BLaER1 treated with 17β-estradiol and CSF1 and Interleukin-3, amounts not matched to agents 10 nM and 100 nM (cell line): ENCODE measurements around the gene YWHAH.
"Not testable (repeated sequence)": the region's sequence is repeated elsewhere in the genome, so short reads cannot be mapped to it uniquely, and the experiment has no call there.

Experiments
- H3K27ac ChIP-seq, 11 experiments: shearing (Covaris generic); formaldehyde crosslinking; 2 replicates each; pipeline ENCODE4 v1.8.1; 2022
- H3K27me3 ChIP-seq, 11 experiments: shearing (Covaris generic); formaldehyde crosslinking; 2 replicates each; pipeline ENCODE4 v1.8.1; 2022
- H3K36me3 ChIP-seq, 11 experiments: shearing (Covaris generic); formaldehyde crosslinking; 2 replicates each; pipeline ENCODE4 v1.8.1; 2022
- H3K4me1 ChIP-seq, 10 experiments: shearing (Covaris generic); formaldehyde crosslinking; 2 replicates each; pipeline ENCODE4 v1.8.1; 2022
- H3K4me2 ChIP-seq, 11 experiments: shearing (Covaris generic); formaldehyde crosslinking; 2 replicates each; pipeline ENCODE4 v1.8.1; 2022
- H3K4me3 ChIP-seq, 10 experiments: shearing (Covaris generic); formaldehyde crosslinking; 2 replicates each; pipeline ENCODE4 v1.8.1; 2022
- H3K9ac ChIP-seq, 11 experiments: shearing (Covaris generic); formaldehyde crosslinking; 2 replicates each; pipeline ENCODE4 v1.8.1; 2022
- H3K9me3 ChIP-seq, 11 experiments: shearing (Covaris generic); formaldehyde crosslinking; replicated peaks in 1 of 11; 2 replicates each; pipeline ENCODE4 v1.8.1; 2022
- H4K20me1 ChIP-seq, 11 experiments: shearing (Covaris generic); formaldehyde crosslinking; 2 replicates each; pipeline ENCODE4 v1.8.1; 2022
- Cebpa-rat ChIP-seq, 11 experiments: shearing (Covaris generic); IDR thresholded peaks; 2 replicates each; pipeline ENCODE4 v1.8.1; 2022

The YWHAH gene

GRCh38 chr22:31977141-31977841, 33.0 kb downstream of the YWHAH start:
- H3K4me2 ChIP-seq = peak overlapping the region in 8 of 11 experiments; percentile 40 to 74 (median 55); a peak in 16 of 22 replicates
- no peaks in the 10 kb centered on the region for H3K9me3 ChIP-seq
- no peaks in the 10 kb centered on the region for H3K27me3 ChIP-seq
- peak overlapping the region in 2 of 11 experiments; percentile 6 to 12; a peak in 1 of 22 replicates for H3K27ac ChIP-seq
- no peak overlapping the region for H3K4me3 ChIP-seq
- TF ChIP-seq Cebpa-rat (IDR thresholded peaks at IDR 0.05) = no peak
- H3K36me3 ChIP-seq = no peaks in the 10 kb centered on the region
- H4K20me1 ChIP-seq = no peaks in the 10 kb centered on the region; a peak in 1 of 22 replicates
- H3K9ac ChIP-seq = no peak overlapping the region
- H3K4me1 ChIP-seq = peaks cover 0 to 21% (median 18%) of the 10 kb centered on the region in 10 experiments; a peak in 15 of 20 replicates

GRCh38 chr22:31977939-31978338, 33.6 kb downstream of the YWHAH start:
- no peak for TF ChIP-seq Cebpa-rat (IDR thresholded peaks at IDR 0.05)
- Histone ChIP-seq H3K9ac (no peak overlapping the region), H3K27me3 (no peaks in the 10 kb centered on the region), H3K27ac (peak overlapping the region in 1 of 11 experiments; percentile 6; a peak in 1 of 22 replicates), H3K4me1 (peaks cover 0 to 24% (median 20%) of the 10 kb centered on the region in 10 experiments; a peak in 15 of 20 replicates), H3K36me3 (no peaks in the 10 kb centered on the region), H3K9me3 (no peaks in the 10 kb centered on the region), H4K20me1 (no peaks in the 10 kb centered on the region), H3K4me3 (no peak overlapping the region), H3K4me2 (peak overlapping the region in 8 of 11 experiments; percentile 40 to 74 (median 55); a peak in 16 of 22 replicates)

GRCh38 chr22:31980628-31981027, 36.3 kb downstream of the YWHAH start:
- Histone ChIP-seq H3K4me3 (no peak overlapping the region), H3K27ac (no peak overlapping the region), H3K9ac (no peak overlapping the region), H3K4me2 (no peak overlapping the region), H4K20me1 (no peaks in the 10 kb centered on the region), H3K27me3 (no peaks in the 10 kb centered on the region), H3K36me3 (no peaks in the 10 kb centered on the region), H3K9me3 (no peaks in the 10 kb centered on the region), H3K4me1 (peaks cover 9 to 51% (median 44%) of the 10 kb centered on the region in 10 experiments; a peak in 18 of 20 replicates)
- TF ChIP-seq Cebpa-rat (IDR thresholded peaks at IDR 0.05) = no peak

GRCh38 chr22:31981976-31982375, 37.6 kb downstream of the YWHAH start:
- not testable (repeated sequence) for H3K9me3 ChIP-seq, H3K4me3 ChIP-seq, H3K9ac ChIP-seq, H3K4me2 ChIP-seq, H3K27ac ChIP-seq, H3K27me3 ChIP-seq, H4K20me1 ChIP-seq, H3K36me3 ChIP-seq
- peaks cover 9 to 50% (median 42%) of the 10 kb centered on the region in 10 experiments; a peak in 18 of 20 replicates for H3K4me1 ChIP-seq

GRCh38 chr22:31983911-31984656, 39.7 kb downstream of the YWHAH start:
- Histone ChIP-seq H3K4me3 (no peak overlapping the region; a peak in 1 of 20 replicates), H3K9ac (peak overlapping the region in 3 of 11 experiments; percentile 6 to 56 (median 34); a peak in 3 of 22 replicates), H3K4me1 (peaks cover 9 to 31% (median 26%) of the 10 kb centered on the region in 10 experiments; a peak in 18 of 20 replicates), H3K27me3 (no peaks in the 10 kb centered on the region), H3K9me3 (no peaks in the 10 kb centered on the region), H4K20me1 (no peaks in the 10 kb centered on the region), H3K4me2 (peak overlapping the region in 10 of 11 experiments; percentile 11 to 83 (median 76); a peak in 18 of 22 replicates), H3K27ac (peak overlapping the region in 5 of 11 experiments; percentile 9 to 69 (median 30); a peak in 6 of 22 replicates), H3K36me3 (no peaks in the 10 kb centered on the region)
- TF ChIP-seq Cebpa-rat (IDR thresholded peaks at IDR 0.05) = no peak

GRCh38 chr22:31987218-31987617, 42.9 kb downstream of the YWHAH start:
- Histone ChIP-seq H3K27me3 (no peaks in the 10 kb centered on the region), H3K4me3 (no peak overlapping the region)
- TF ChIP-seq Cebpa-rat (IDR thresholded peaks at IDR 0.05) = no peak

GRCh38 chr22:31991102-31991839, 46.9 kb downstream of the YWHAH start:
- no peaks in the 10 kb centered on the region for H3K4me1 ChIP-seq

More at GRCh38 chr22:31987218-31987617, 42.9 kb downstream of the YWHAH start:
- peaks cover 9 to 31% (median 26%) of the 10 kb centered on the region in 10 experiments; a peak in 18 of 20 replicates for H3K4me1 ChIP-seq
- no peaks in the 10 kb centered on the region for H4K20me1 ChIP-seq
- no peaks in the 10 kb centered on the region for H3K9me3 ChIP-seq
- H3K4me2 ChIP-seq = no peak overlapping the region
- no peak overlapping the region for H3K27ac ChIP-seq
- no peak overlapping the region for H3K9ac ChIP-seq
- H3K36me3 ChIP-seq = no peaks in the 10 kb centered on the region

GRCh38 chr22:31995046-31995445, 50.7 kb downstream of the YWHAH start:
- no peaks in the 10 kb centered on the region for H4K20me1 ChIP-seq
- H3K4me1 ChIP-seq = no peaks in the 10 kb centered on the region
- H3K4me3 ChIP-seq = no peak overlapping the region
- H3K27ac ChIP-seq = no peak overlapping the region
- H3K27me3 ChIP-seq = no peaks in the 10 kb centered on the region
- no peak overlapping the region for H3K9ac ChIP-seq
- H3K9me3 ChIP-seq = no peaks in the 10 kb centered on the region
- TF ChIP-seq Cebpa-rat (IDR thresholded peaks at IDR 0.05) = no peak
- no peaks in the 10 kb centered on the region for H3K36me3 ChIP-seq
- no peak overlapping the region for H3K4me2 ChIP-seq

More at GRCh38 chr22:31991102-31991839, 46.9 kb downstream of the YWHAH start:
- no peak overlapping the region for H3K27ac ChIP-seq
- H3K9ac ChIP-seq = no peak overlapping the region
- H3K27me3 ChIP-seq = no peaks in the 10 kb centered on the region
- H3K36me3 ChIP-seq = no peaks in the 10 kb centered on the region
- no peak for TF ChIP-seq Cebpa-rat (IDR thresholded peaks at IDR 0.05)
- no peaks in the 10 kb centered on the region for H4K20me1 ChIP-seq
- H3K9me3 ChIP-seq = no peaks in the 10 kb centered on the region
- H3K4me3 ChIP-seq = no peak overlapping the region
- H3K4me2 ChIP-seq = no peak overlapping the region

GRCh38 chr22:31995807-31996206, 51.5 kb downstream of the YWHAH start:
- TF ChIP-seq Cebpa-rat (IDR thresholded peaks at IDR 0.05) = no peak
- no peak overlapping the region for H3K4me3 ChIP-seq
- no peak overlapping the region for H3K4me2 ChIP-seq
- H3K27ac ChIP-seq = no peak overlapping the region
- H3K4me1 ChIP-seq = no peaks in the 10 kb centered on the region
- no peaks in the 10 kb centered on the region for H3K9me3 ChIP-seq
- no peak overlapping the region for H3K9ac ChIP-seq
- H3K36me3 ChIP-seq = no peaks in the 10 kb centered on the region
- no peaks in the 10 kb centered on the region for H3K27me3 ChIP-seq
- H4K20me1 ChIP-seq = no peaks in the 10 kb centered on the region
